Ishikawa (cell line): ENCODE data around the gene CWC27.

Experiments
- CEBPB ChIP-seq: IDR thresholded peaks from 2 replicates; pipeline ENCODE4 v1.6.1; 2012
- EP300 ChIP-seq: IDR thresholded peaks from 2 replicates; pipeline ENCODE4 v1.6.1; 2012; ENCODE audit warnings: borderline replicate concordance
- FOXM1 ChIP-seq: IDR thresholded peaks from 2 replicates; pipeline ENCODE4 v1.6.1; 2012; ENCODE audit warnings: low read depth, borderline replicate concordance
- MAX ChIP-seq: IDR thresholded peaks from 2 replicates; pipeline ENCODE4 v1.6.1; 2012
- REST ChIP-seq: IDR thresholded peaks from 2 replicates; pipeline ENCODE4 v1.6.1; 2012; ENCODE audit warnings: low read depth, mild to moderate bottlenecking
- TCF12 ChIP-seq: IDR thresholded peaks from 2 replicates; pipeline ENCODE4 v1.6.1; 2012; ENCODE audit warnings: low read depth

- TF ChIP-seq EP300 (no peak), MAX (no peak), CEBPB (no peak), FOXM1 (no peak), TCF12 (no peak), REST (no peak)
These were observed 244.4 kb downstream of the CWC27 start for GRCh38 chr5:65013166-65013565.
